NCI-H146 treated with DMSO at 0.1 percent for 48 hours (cell line): ENCODE results near the gene HECW1.
"Not testable (repeated sequence)": the region's sequence is repeated elsewhere in the genome, so short reads cannot be mapped to it uniquely, and the experiment has no call there.

Source experiments
- DNase-seq: peaks from one replicate; lab custom pipeline; 2025; ENCODE audit not compliant: unreplicated experiment; lab: John Stamatoyannopoulos, UW

Gene HECW1

GRCh38 chr7:43565786-43566185, 453.3 kb downstream of the HECW1 start:
- no peak for DNase-seq

GRCh38 chr7:43568529-43568928, 456.1 kb downstream of the HECW1 start:
- DNase-seq, result no peak

DNA sequence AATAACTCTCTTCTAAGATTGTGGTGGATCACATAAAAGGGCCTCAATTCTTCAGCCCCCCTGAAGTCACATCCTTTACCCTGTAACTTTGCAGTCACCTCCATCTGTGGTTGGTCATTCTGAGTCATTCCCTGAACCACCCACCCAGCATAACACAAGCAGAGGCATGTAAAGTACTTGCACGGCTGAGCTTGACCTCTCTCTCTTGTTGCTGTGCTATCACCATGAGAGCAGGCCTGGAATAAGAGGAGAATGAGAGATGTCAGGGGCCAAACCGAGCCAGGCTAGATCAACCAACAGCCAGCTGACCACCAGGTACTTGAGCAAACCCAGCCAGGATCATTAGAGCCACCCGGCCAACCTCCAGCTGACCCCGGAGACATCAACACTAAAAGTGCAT, 457.0 kb downstream of the HECW1 start:
- no peak for DNase-seq

DNA sequence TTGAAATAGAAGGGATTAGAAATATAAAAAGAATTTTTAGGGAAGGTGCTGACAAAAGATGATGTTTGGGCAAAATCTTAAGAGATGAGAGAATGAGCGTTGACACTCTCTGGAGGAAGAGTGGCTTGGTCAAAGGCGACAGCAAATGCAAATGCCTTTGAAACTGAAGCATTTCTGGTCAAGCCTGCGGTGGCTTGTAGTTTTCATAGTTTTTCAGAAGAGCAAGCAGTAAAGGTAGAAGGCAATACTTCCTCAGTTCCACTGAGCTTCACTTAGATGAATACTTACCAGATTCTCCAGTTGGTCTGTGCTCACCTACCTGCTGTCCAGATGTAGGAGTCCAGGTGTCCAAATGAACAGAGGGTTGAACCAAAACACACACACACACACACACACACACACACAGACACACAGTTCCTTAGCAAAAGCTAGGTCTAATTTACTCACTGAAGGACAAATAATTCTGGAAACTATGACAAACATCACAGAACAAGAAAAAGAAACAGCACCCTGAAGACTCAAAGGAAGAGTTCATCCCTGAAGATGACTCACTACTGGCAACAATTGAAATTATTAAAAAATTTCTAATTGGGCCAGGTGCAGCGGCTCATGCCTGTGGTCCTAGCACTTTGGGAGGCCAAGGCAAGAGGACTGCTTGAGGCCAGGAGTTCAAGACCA, 458.4 kb downstream of the HECW1 start:
- DNase-seq, result no peak

- no peak for DNase-seq
Measured at GRCh38 chr7:43572516-43573049, 460.1 kb downstream of the HECW1 start.

DNA sequence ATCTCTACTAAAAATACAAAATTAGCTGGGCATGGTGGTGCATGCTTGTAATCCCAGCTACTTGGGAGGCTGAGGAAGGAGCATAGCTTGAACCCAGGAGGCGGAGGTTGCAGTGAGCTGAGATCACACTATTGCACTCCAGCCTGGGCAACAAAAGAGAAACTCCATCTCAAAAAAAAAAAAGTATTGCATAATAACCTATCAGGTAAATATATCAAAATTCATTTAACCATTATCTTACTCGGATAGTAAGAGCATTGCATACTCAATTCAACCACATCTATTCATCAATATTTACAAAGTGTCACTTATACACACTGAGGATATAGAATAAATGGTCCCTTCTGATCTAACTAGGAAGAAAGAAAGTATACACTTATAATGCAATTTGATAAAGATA, 461.4 kb downstream of the HECW1 start:
- DNase-seq, result not testable (repeated sequence)

GRCh38 chr7:43575506-43575905, 463.1 kb downstream of the HECW1 start:
- DNase-seq, result no peak

- no peak for DNase-seq
Measured at GRCh38 chr7:43576241-43576640, 463.8 kb downstream of the HECW1 start.

- DNase-seq, result no peak
Measured at GRCh38 chr7:43577485-43577951, 465.1 kb downstream of the HECW1 start.

DNA sequence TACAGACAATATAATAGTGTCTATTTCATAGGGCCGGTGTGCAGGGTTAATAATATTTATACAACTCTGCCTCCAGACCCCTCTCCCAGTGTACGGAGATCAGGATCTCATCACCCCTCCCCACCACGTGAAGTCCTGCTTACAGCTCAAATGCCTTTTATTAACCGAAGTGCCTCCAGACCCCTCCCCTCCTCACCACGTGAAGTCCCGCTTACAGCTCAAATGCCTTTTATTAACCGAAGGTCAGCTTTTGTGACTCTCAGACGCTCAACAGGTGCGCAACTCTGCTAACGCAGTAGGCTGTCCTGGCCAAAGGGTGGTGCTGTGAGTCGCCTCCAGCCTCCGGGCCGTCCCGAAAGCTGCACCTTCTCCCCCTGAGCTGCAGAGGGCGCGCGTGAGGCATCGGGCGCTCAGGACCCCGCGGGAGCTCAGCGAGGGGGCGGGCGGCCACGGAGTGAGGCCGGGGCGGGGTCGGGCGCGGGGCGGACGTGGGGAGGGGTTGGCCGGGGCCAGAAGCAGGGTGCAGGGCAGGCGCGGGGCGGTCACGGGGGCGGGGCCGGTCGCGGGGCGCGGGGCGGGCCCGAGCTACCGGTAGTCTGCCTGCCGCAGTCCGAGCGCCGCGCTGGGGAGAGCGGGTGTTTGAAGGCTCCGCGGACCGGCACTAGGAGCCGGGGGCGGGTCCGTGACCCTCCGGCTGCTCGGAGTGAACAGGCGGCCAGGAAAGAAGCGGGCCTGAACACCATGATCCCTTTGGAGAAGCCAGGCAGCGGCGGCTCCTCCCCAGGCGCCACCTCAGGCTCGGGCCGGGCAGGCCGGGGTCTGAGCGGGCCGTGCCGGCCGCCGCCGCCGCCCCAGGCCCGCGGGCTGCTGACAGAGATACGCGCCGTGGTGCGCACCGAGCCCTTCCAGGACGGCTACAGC, 470.3 kb downstream of the HECW1 start, which contains the start of gene STK17A:
Gene STK17A, plus strand, starts transcription at position 606 of the 921 bp plus-strand sequence. Its CDS starts 136 bp downstream, at position 742.
- DNase-seq, result peak; percentile 89

GRCh38 chr7:43583424-43584194, 471.2 kb downstream of the HECW1 start:
- DNase-seq, result no peak

GRCh38 chr7:43584195-43584586, 471.7 kb downstream of the HECW1 start:
- no peak for DNase-seq

DNA sequence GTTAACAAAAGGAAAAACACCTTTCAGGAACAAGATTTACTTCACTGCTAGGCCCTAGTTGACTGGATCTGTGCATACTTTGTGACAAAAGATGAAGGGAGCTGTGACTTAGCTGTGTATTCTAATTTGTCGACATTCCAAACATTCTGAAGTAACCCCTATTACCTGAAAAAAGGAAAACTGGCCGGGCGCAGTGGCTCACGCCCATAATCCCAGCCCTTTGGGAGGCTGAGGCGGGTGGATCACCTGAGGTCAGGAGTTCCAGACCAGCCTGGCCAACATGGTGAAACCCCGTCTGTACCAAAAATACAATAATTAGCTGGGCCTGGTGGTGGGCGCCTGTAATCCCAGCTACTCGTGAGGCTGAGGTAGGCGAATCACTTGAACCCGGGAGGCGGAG, 472.3 kb downstream of the HECW1 start:
- DNase-seq, result not testable (repeated sequence)

DNA sequence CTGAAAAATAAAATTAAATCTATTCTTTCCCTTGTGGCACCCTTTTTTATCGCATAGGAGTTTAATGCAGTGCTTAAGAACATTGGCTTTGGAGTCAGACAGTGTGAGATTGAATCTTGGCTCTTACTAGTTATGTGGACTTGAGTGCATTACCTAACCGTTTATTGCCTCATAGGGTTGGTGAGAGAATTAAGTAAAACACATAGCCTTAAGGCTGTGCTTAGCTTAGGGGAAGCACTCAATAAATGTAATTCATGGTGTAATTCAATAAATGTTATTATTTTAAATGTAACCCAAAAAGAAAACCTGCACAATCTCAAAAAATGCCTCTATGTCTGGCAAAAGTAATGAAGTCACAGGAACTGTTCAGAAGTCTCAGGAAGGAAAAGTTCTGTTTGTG, 473.1 kb downstream of the HECW1 start:
- no peak for DNase-seq

DNA sequence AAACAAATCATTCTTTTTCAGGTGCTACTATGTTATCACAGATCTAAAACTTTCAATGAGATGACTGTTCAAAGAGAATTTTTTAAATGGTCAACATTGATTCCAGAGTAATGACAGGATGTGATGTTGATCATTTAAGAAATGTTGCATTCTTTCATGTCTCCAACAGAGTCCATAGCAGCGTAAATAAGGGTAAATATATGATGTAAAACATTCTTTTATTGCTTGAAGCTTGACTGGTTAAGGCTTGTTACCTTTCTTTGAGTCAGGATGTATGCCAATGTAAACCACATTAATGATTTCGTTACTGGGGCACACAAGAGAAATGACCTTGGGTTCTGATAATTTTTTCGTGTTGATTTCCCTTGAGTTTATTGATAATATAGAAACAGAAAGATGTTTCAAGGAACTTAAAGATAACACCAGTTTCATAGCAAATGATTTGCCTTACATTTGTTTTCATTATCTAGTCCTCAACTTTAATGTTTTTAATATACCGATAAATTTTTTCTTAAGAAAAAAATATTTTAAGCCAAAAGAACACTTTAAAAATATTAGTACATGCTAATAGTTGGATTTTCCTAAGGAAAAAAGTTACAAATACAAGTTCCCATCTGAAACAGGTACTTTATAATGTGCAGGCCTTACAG, 473.9 kb downstream of the HECW1 start:
- no peak for DNase-seq

- DNase-seq, result no peak
Measured at GRCh38 chr7:43588477-43589132, 476.2 kb downstream of the HECW1 start.

DNA sequence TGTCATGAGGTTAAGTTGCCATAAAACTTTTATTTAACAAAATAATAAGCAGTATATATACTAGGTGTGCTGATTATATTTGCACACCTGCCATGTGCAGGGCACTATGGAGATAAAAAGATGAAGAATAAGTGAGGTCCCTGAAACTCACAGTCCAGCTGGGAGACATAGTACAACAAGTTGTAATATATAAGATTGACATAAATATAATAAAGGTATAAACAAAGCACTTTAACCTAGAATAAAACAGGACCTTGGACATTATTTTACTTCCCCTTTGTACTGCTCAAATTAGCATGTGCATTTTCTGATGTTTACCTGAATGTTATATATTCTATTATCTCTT, 476.7 kb downstream of the HECW1 start:
- DNase-seq, result no peak

- no peak for DNase-seq
Measured at GRCh38 chr7:43589728-43590127, 477.3 kb downstream of the HECW1 start.

DNA sequence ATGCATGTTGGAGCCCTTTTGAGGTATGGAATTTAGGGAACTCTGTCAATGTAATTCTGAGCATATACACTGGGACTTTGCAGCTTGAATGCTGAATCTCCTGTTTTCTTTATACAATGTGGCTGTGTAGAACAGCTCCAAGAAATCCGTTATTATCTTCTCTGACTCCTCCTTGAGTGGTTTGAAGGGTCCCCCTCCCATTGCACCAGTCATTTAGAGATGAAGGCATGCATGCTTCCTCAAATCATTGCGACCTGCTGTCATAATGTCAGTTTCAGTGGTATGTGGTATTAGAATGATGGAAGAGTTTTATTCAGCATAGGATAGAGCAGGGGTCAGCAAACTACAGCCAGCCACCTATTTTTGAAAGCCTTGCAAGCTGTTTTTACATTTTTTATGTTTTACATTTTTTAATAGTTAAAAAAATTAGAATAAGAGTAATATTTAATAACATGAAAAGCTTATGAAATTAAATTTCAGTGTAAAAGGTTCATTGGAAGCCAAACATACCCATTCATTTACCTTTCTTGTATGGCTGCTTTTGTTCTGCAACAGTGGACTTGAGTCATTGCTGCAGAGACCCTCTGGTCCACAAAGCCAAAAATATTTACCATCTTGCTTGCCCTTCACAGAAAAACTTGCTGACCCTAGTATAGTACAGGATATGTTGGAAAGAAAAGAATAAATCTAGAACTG, 478.6 kb downstream of the HECW1 start:
- DNase-seq, result no peak
